ENCODE measurements around the gene CHML. TPM values are rescaled to one million over a fixed set of nuclear protein-coding genes. Genes with fewer than 3 reads are reported as not detected.

Gene CHML
- total and polyA plus RNA-seq, 12 donors = 1.7 to 11.4 (median 7.7) TPM

DNA sequence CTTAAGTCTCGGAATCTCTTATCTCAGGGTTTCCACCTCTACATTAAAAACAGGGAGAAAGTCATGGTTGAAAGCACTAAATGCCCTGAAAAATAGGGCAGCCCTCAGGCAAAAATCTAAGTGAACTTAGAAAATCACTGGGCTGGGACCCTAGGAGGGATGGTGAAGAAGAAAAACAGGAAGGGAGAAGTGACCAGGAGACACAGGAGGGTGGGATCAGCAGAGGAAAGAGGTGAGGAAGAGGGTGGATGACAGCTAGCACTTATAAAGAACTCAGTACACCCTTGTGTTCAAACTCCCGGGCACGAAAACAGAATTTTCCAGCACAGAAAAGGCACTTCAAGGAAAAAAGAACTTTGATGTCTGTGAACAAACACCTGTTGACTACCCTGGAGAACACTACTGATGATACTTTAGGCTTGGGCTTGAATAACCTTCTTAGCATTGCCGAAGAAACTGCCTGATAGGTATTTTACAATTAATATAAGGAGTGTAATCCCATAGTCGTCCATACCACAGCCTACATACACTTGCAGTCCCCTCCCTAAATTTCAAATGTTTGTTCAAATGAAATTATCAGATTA, 2.0 kb downstream of the CHML start:
- WGBS, 2 donors = 72 to 73% methylated on average over 5 of the region's 5 CpGs
- Histone ChIP-seq H3K4me1 (peaks cover 0 to 40% (median 12%) of the 10 kb centered on the region in 9 donors), H3K4me3 (peak overlapping the region in 2 of 10 donors; percentile 86 to 100), H3K27ac (no peak overlapping the region), H3K27me3 (no peaks in the 10 kb centered on the region), H3K9me3 (peaks cover 0 to 18% (median 0%) of the 10 kb centered on the region in 11 donors), H3K36me3 (peaks cover 0 to 19% (median 0%) of the 10 kb centered on the region in 9 donors)
- DNase-seq (no peak), ATAC-seq (no peak)
- intact Hi-C loops (cut with DNase I) = no loop called here
- TF ChIP-seq, protein P1, sequence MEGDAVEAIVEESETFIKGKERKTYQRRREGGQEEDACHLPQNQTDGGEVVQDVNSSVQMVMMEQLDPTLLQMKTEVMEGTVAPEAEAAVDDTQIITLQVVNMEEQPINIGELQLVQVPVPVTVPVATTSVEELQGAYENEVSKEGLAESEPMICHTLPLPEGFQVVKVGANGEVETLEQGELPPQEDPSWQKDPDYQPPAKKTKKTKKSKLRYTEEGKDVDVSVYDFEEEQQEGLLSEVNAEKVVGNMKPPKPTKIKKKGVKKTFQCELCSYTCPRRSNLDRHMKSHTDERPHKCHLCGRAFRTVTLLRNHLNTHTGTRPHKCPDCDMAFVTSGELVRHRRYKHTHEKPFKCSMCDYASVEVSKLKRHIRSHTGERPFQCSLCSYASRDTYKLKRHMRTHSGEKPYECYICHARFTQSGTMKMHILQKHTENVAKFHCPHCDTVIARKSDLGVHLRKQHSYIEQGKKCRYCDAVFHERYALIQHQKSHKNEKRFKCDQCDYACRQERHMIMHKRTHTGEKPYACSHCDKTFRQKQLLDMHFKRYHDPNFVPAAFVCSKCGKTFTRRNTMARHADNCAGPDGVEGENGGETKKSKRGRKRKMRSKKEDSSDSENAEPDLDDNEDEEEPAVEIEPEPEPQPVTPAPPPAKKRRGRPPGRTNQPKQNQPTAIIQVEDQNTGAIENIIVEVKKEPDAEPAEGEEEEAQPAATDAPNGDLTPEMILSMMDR (IDR thresholded peaks at IDR 0.05) = no peak

DNA sequence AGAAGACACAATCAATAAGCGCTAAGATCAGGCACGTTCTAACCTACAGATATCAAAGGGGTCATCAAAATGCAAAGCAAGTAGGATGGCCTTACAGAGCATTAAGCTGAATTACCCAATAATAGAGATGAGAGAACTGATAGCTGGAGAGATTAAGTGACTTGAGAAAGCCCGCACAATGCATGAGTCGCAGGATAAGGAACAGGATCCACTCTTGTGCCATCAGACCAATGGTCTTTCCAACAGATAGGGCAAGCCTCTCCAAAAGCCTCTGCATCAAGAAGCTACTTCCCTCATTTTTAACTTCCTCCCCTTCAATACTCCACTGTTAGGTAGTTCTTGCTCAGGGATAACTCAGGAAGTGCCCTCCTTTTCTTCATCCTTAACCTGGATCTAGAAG, 2.6 kb downstream of the CHML start:
- Histone ChIP-seq H3K27ac (no peak overlapping the region), H3K9me3 (peaks cover 0 to 12% (median 0%) of the 10 kb centered on the region in 11 donors), H3K4me3 (no peak overlapping the region), H3K36me3 (peaks cover 0 to 19% (median 0%) of the 10 kb centered on the region in 9 donors), H3K4me1 (peaks cover 0 to 40% (median 12%) of the 10 kb centered on the region in 9 donors), H3K27me3 (no peaks in the 10 kb centered on the region)
- DNase-seq (no peak), ATAC-seq (no peak)
- TF ChIP-seq, protein P1 (IDR thresholded peaks at IDR 0.05) = no peak
- intact Hi-C loops (cut with DNase I) = no loop called here
- 87 to 92% methylated on average over 4 of the region's 4 CpGs for WGBS, 2 donors

DNA sequence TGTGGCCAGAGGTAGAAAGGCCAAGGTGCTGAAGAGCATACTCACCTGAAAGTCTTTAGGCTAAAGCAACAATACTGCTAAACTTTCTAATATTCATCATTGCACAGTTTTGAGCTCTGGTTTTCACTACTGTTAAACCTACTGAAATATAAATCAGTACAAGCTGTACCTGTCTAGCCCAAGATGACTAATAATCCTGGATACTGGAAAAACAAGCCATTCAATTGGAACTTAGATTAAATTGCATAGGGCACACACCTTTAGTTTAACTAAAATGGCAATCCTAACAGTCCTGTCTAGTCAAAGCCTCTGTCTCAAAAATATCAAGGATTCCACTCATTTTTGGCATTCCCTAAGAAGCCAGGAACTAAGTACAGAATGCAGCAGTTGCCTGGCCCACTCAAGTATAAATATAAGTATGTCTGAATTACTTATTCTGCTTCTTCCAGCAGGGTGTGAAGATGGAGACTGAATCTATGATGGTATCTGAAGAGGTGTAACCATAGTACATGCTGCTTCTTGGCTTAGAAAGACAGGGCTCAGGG, 3.1 kb downstream of the CHML start:
- Histone ChIP-seq H3K4me3 (no peak overlapping the region), H3K27ac (no peak overlapping the region), H3K9me3 (peaks cover 0 to 11% (median 0%) of the 10 kb centered on the region in 11 donors), H3K4me1 (peaks cover 0 to 40% (median 12%) of the 10 kb centered on the region in 9 donors), H3K36me3 (peaks cover 0 to 22% (median 0%) of the 10 kb centered on the region in 9 donors), H3K27me3 (no peaks in the 10 kb centered on the region)
- intact Hi-C loops (cut with DNase I) = no loop called here
- no peak for DNase-seq
- no peak for ATAC-seq
- TF ChIP-seq, protein P1 (IDR thresholded peaks at IDR 0.05) = no peak

DNA sequence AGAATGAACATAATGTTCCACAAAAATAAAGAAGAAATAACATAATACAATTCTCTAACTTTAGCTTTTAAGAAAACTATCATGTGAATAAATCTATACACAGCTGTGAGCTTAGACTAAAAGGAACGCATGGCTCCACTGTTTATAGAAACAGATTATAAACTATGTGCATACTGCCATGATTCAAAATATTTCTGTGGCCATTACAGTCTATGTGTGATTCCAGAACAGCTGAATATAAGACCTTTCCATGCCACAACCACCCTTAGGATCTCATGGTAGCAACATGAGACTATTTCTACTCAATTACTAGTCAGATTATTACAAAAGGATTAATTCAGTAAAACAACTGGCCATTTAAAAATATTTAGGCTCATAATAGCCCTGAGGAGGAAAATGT, 3.9 kb downstream of the CHML start:
- Histone ChIP-seq H3K27me3 (no peaks in the 10 kb centered on the region), H3K9me3 (peaks cover 0 to 2% (median 0%) of the 10 kb centered on the region in 11 donors), H3K4me3 (no peak overlapping the region), H3K4me1 (peaks cover 0 to 40% (median 12%) of the 10 kb centered on the region in 9 donors), H3K36me3 (peaks cover 0 to 23% (median 0%) of the 10 kb centered on the region in 9 donors), H3K27ac (no peak overlapping the region)
- ATAC-seq (no peak), DNase-seq (no peak)
- TF ChIP-seq, protein P1 (IDR thresholded peaks at IDR 0.05) = no peak
- intact Hi-C loops (cut with DNase I) = no loop called here
- 55 to 75% methylated on average over 1 of the region's 1 CpG for WGBS, 2 donors

Data from heart right ventricle (tissue), 16 donors.